ENCODE measurements around the gene ANXA6.

Gene ANXA6

DNA sequence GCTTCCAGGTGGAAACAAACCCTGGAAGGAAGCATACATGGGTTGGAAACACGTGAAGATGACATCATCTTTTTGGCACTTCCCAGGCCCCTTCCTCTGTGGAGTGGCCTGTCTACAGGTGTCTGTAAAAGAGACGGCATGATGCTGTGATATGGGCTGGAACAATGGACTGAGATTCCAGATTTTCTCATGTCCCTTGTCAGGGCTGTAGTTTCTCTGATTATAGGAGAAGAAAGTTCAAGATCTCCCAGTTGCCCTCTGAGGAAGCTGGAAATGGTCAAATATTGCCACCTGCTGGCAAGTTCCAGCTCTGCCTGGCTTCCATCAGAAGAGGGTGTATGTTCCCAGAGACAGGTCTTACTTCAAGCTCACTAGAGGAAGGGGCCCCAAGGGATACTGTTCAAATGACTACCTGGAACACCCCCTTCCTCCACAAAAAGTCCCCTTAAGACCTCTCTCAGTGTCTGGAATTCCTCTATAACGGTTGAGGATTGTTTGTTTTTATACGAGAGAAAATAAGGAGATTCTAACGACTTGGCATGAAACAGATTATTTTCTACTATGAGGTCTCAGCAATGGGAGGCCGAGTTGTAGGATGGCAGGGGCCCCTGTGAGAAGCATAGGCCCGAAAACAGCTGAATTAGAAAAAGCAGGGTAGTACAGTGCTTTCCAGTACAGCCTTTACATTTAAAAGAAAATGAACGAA, 7.3 kb upstream of the ANXA6 start:
- POLR2A ChIA-PET (ENCODE audit: low non-redundant PET), result no interaction called here

DNA sequence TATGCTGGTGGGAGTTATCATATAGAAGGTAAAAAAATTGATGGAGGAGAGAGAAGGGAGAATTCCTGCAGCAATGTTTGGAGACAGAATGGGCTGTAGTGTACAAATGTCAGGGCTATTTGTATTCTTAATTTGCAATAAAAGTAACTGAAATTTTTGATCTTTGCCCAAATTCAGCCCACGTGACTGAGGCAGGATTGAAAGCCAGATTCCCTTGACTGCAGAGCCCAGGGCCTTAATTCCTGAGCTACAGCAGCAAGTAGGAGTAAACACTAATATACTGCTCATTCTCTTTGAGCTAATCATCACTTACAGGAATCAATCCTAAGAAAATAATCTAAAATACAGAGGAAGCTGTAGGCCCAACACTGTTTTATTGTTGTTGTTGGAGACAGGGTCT, 5.2 kb upstream of the ANXA6 start:
- ChIA-PET CTCF (interaction anchor here (1.2 to 6.9 kb wide), 3 partner anchors 37 to 160 kb away, joined by 5 to 109 read pairs (median 7); no protein-coding TSS in a partner anchor), POLR2A (ENCODE audit: low non-redundant PET) (no interaction called here)
- TF ChIP-seq, protein P1, sequence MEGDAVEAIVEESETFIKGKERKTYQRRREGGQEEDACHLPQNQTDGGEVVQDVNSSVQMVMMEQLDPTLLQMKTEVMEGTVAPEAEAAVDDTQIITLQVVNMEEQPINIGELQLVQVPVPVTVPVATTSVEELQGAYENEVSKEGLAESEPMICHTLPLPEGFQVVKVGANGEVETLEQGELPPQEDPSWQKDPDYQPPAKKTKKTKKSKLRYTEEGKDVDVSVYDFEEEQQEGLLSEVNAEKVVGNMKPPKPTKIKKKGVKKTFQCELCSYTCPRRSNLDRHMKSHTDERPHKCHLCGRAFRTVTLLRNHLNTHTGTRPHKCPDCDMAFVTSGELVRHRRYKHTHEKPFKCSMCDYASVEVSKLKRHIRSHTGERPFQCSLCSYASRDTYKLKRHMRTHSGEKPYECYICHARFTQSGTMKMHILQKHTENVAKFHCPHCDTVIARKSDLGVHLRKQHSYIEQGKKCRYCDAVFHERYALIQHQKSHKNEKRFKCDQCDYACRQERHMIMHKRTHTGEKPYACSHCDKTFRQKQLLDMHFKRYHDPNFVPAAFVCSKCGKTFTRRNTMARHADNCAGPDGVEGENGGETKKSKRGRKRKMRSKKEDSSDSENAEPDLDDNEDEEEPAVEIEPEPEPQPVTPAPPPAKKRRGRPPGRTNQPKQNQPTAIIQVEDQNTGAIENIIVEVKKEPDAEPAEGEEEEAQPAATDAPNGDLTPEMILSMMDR (conservative IDR thresholded peaks at IDR 0.05; ENCODE audit: low read depth), result no peak
- no peak for DNase-seq (ENCODE audit: low spot score)
- H3K27ac ChIP-seq, result no peak overlapping the region

More for the DNA sequence above, 7.3 kb upstream of the ANXA6 start:
- H3K27ac ChIP-seq, result no peak overlapping the region
- CTCF ChIA-PET, result interaction anchor here (0.5 to 6.9 kb wide), 30 partner anchors 8 to 641 kb away, joined by 3 to 109 read pairs (median 3); no protein-coding TSS in a partner anchor
- DNase-seq (ENCODE audit: low spot score), result peak; percentile 85
- TF ChIP-seq, protein P1 (conservative IDR thresholded peaks at IDR 0.05; ENCODE audit: low read depth), result peak; percentile 97

DNA sequence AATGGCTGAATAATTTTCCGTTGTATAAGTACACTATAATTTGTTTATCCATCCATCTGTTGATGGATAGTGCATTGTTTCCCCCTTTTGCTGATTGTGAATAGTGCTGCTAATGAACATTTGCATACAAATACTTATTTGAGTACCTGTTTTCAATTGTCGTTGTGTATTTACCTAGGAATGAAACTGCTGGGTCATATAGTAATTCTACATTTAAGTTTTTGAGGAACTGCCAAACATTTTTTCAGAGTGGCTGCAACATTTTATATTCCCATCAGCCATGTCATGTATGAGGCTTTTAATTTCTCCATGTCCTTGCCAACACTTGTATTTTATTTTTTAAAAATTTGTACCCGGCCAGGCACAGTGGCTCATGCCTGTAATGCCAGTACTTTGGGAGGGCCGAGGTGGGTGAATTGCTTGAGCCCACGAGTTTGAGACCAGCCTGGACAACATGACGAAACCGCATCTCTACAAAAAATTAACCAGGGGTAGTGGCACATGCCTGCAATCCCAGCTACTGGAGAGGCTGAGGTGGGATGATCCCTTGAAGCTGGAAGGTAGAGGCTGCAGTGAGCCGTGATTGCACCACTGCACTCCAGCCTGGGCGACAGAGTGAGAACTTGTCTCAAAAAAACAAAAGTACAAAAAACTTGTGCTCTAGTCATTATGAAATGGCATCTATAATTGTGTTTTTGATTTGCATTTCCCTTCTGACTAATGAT, 2.2 kb upstream of the ANXA6 start:
- no peak for DNase-seq (ENCODE audit: low spot score)
- H3K27ac ChIP-seq, result no peak overlapping the region
- ChIA-PET POLR2A (ENCODE audit: low non-redundant PET) (no interaction called here), CTCF (no interaction called here)
- TF ChIP-seq, protein P1 (conservative IDR thresholded peaks at IDR 0.05; ENCODE audit: low read depth), result no peak

DNA sequence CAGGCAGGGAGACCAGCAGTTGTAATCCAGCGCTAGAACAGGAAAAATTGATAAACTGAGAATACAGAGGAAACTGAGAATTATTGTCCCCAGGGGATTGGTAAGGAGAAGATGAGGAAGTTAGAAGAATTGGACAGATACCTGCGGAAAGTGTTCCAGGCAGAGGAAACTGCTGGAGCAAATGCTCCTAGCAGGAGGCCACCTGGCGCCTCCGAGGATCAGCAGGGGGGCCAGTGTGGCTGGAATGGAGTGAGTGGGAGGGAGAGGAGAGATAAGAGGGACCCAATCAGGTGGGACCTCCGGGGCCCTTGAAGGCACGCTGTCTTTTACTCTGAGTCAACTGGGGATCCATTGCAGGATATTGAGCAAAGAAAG, 695 bp upstream of the ANXA6 start:
- CTCF ChIA-PET, result interaction anchor here (0.5 to 1.7 kb wide), 3 partner anchors 11 to 158 kb away, joined by 3 to 5 read pairs (median 4); no protein-coding TSS in a partner anchor
- DNase-seq (ENCODE audit: low spot score), result no peak
- POLR2A ChIA-PET (ENCODE audit: low non-redundant PET), result interaction anchor here (0.9 kb wide), 1 partner anchor 41 kb away, joined by 3 read pairs; no protein-coding TSS in a partner anchor
- TF ChIP-seq, protein P1 (conservative IDR thresholded peaks at IDR 0.05; ENCODE audit: low read depth), result no peak
- H3K27ac ChIP-seq, result peak overlapping the region; percentile 48

DNA sequence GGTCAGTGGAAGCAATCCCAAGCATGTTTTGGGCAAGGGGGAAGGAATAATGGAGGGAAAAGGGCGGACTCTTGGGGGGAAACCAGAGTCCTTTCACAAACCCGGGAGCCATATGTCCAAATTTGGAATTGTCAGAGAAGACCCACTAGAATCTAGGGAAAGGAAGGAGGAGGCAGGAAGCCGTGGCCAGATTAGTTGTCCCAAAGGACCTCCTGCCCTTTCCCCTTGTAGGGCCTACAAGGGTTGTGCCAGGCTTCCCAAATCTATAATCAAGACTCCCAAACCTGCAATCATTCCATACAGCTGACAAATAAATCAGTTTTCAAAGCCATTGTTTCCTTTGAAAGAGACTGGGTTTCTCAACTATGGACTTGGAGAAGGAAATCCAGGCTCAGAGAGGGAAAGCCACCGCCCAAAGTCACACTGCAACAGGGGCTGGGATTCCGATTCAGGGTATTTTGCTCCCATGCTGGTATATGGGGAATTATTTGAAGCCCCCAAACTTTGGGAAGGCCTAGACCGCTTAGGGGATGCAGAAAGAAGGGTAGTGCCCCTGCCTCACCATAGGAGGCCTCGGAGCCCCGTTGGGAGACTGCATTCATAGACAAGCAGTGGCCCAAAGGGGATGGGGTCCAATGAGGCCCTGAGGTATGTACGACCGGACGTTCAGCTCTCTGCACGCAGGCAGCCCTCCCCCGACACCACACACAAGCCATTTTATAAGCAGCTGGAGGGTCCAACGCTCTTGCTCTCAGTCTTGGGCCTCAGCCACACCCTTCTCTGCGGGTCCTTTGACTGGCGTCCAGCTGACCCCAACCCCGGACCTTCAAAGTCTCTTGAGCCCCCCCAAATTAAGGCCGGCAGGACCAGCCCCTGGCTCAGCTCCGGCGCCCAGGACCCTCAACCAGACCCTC, 815 bp downstream of the ANXA6 start:
- ChIA-PET CTCF (interaction anchor here (0.6 to 1.7 kb wide), 4 partner anchors 9 to 355 kb away, joined by 3 to 5 read pairs (median 4); no protein-coding TSS in a partner anchor), POLR2A (ENCODE audit: low non-redundant PET) (interaction anchor here (0.9 kb wide), 1 partner anchor 43 kb away, joined by 3 read pairs; no protein-coding TSS in a partner anchor)
- TF ChIP-seq, protein P1 (conservative IDR thresholded peaks at IDR 0.05; ENCODE audit: low read depth), result no peak
- H3K27ac ChIP-seq, result peak overlapping the region; percentile 48
- no peak for DNase-seq (ENCODE audit: low spot score)

Data from RWPE1 (cell line).